HepG2 (cell line): ENCODE measurements around the gene ARHGAP10. TPM values are rescaled to one million over a fixed set of nuclear protein-coding genes. Genes with fewer than 3 reads are reported as not detected.

ENCODE experiments used
- CHD2 ChIP-seq: IDR thresholded peaks from 2 replicates; pipeline ENCODE4 v1.6.1; 2011; ENCODE audit warnings: low read depth, low read length, improper control_type of control experiment
- GLMP ChIP-seq: sonication (generic); formaldehyde crosslinking; IDR thresholded peaks from 2 replicates; pipeline ENCODE4 v1.9.0; 2021; ENCODE audit warnings: missing genetic modification reagents, mild to moderate bottlenecking, borderline replicate concordance
- GMEB2 ChIP-seq: IDR thresholded peaks from 2 replicates; pipeline ENCODE4 v1.6.1; 2016; ENCODE audit warnings: missing biosample characterization, missing genetic modification reagents, low read depth
- HNRNPLL ChIP-seq: fragments of 200-400 bp; formaldehyde crosslinking; IDR thresholded peaks from 2 replicates; pipeline ENCODE4 v1.6.1; 2017; ENCODE audit warnings: mild to moderate bottlenecking, low read depth, low read length; ENCODE audit not compliant: poor library complexity, severe bottlenecking
- MEIS1 ChIP-seq: sonication (generic); formaldehyde crosslinking; IDR thresholded peaks from 2 replicates; pipeline ENCODE4 v1.9.0; 2021; ENCODE audit warnings: mild to moderate bottlenecking, missing genetic modification reagents, moderate library complexity, borderline replicate concordance
- MXD4 ChIP-seq: IDR thresholded peaks from 2 replicates; pipeline ENCODE4 v1.6.1; 2016; ENCODE audit warnings: mild to moderate bottlenecking, missing biosample characterization, missing genetic modification reagents
- PLRG1 ChIP-seq: fragments of 450-650 bp; conservative IDR thresholded peaks from 2 replicates; pipeline ENCODE4 v1.6.1; 2016
- RORA ChIP-seq: sonication (generic); formaldehyde crosslinking; IDR thresholded peaks from 2 replicates; pipeline ENCODE4 v1.5.0; 2020; ENCODE audit warnings: mild to moderate bottlenecking, missing genetic modification reagents, moderate library complexity
- SALL1 ChIP-seq: sonication (generic); formaldehyde crosslinking; IDR thresholded peaks from 2 replicates; pipeline ENCODE4 v1.8.0; 2022; ENCODE audit warnings: mild to moderate bottlenecking, missing genetic modification reagents
- ZFAT ChIP-seq: sonication (generic); formaldehyde crosslinking; conservative IDR thresholded peaks from 2 replicates; pipeline ENCODE4 v1.8.1; 2023; ENCODE audit warnings: missing genetic modification reagents, inconsistent platforms
- ZNF33A ChIP-seq: sonication (generic); formaldehyde crosslinking; IDR thresholded peaks from 2 replicates; pipeline ENCODE4 v1.5.1; 2020; ENCODE audit warnings: missing genetic modification reagents, mild to moderate bottlenecking, moderate library complexity, borderline replicate concordance
- ZNF639 ChIP-seq: conservative IDR thresholded peaks from 2 replicates; pipeline ENCODE4 v1.6.1; 2018; ENCODE audit warnings: missing genetic modification reagents
- ZNF770 ChIP-seq: sonication (generic); formaldehyde crosslinking; IDR thresholded peaks from 2 replicates; pipeline ENCODE4 v1.5.0; 2020; ENCODE audit warnings: mild to moderate bottlenecking, missing genetic modification reagents
- ZNF788 ChIP-seq: sonication (generic); formaldehyde crosslinking; IDR thresholded peaks from 2 replicates; pipeline ENCODE4 v1.5.0; 2020; ENCODE audit warnings: mild to moderate bottlenecking, missing genetic modification reagents, borderline replicate concordance
- polyA plus RNA-seq, 8 experiments: library from polyadenylated mRNA; depleted of rRNA in 3 of 8; stranded (reverse) in 7 of 8; unstranded in 1 of 8; fragments of >200 nt; fragmentation: Illumina TruSeq in 4 of 8; extraction: Trizol in 4 of 8; gene quantifications; 2 replicates each; pipeline versions ENCODE4 v1.2.1 to v1.2.3, GENCODE V29; 2011 to 2016; ENCODE audit warnings: low read depth in 4 of 8, missing spikeins in 1 of 8, mixed read lengths in 1 of 8; ENCODE audit not compliant: insufficient read depth in 1 of 8
- total RNA-seq, 5 experiments: library from RNA; depleted of rRNA; stranded (reverse); fragments of >200 nt; fragmentation: Illumina TruSeq; extraction: Trizol; gene quantifications; 2 replicates each; pipeline ENCODE4 v1.2.3, GENCODE V29; 2016; ENCODE audit warnings: low read depth in 1 of 5

The ARHGAP10 gene
- total and polyA plus RNA-seq, 2 of the 13 experiments (the other 11 are each of a cell fraction or from before 2014, with no cell fraction given): 0.45 to 1.6 TPM

GRCh38 chr4:147683717-147684700, 47.9 kb upstream of the ARHGAP10 start, which contains the start of gene PRMT9 (continued):
- TF ChIP-seq CHD2 (no peak), MXD4 (CRISPR knock-in tag) (0 out of 2 replicates have a peak, but pooled peaks have one; percentile 2), ZNF639 (CRISPR knock-in tag) (no peak), PLRG1 (no peak), ZNF33A (no peak), HNRNPLL (peak; percentile 97), ZFAT (CRISPR knock-in tag) (no peak), SALL1 (CRISPR knock-in tag) (peak; percentile 77; the same call in 1 of the 2 replicates), MEIS1 (CRISPR knock-in tag) (peak; percentile 91; the same call in 1 of the 2 replicates), RORA (CRISPR knock-in tag) (no peak), GMEB2 (CRISPR knock-in tag) (peak; percentile 99), GLMP (CRISPR knock-in tag) (0 out of 2 replicates have a peak, but pooled peaks have one; percentile 26), ZNF770 (CRISPR knock-in tag) (no peak), ZNF788 (CRISPR knock-in tag) (peak; percentile 21; the same call in 1 of the 2 replicates)
